Fibroblast of pulmonary artery (primary cell): ENCODE data around the gene MGAT4A.
A peak's percentile ranks its signal among the peaks of the same experiment; 100 is the strongest.

Experiments used
- DNase-seq: peaks from one replicate; pipeline ENCODE4 v3.0.0-alpha.2; 2010; ENCODE audit warnings: low read depth
- H3K4me3 ChIP-seq: replicated peaks from 2 replicates; pipeline ENCODE4 v1.5.1; 2011; ENCODE audit warnings: low read depth, mild to moderate bottlenecking, control low read depth, low read length, moderate library complexity
- CTCF ChIP-seq: IDR thresholded peaks from 2 replicates; pipeline ENCODE4 v1.5.1; 2011; ENCODE audit warnings: mild to moderate bottlenecking, control low read depth, low read length, inconsistent platforms; ENCODE audit errors: missing control alignments

Gene MGAT4A

DNA sequence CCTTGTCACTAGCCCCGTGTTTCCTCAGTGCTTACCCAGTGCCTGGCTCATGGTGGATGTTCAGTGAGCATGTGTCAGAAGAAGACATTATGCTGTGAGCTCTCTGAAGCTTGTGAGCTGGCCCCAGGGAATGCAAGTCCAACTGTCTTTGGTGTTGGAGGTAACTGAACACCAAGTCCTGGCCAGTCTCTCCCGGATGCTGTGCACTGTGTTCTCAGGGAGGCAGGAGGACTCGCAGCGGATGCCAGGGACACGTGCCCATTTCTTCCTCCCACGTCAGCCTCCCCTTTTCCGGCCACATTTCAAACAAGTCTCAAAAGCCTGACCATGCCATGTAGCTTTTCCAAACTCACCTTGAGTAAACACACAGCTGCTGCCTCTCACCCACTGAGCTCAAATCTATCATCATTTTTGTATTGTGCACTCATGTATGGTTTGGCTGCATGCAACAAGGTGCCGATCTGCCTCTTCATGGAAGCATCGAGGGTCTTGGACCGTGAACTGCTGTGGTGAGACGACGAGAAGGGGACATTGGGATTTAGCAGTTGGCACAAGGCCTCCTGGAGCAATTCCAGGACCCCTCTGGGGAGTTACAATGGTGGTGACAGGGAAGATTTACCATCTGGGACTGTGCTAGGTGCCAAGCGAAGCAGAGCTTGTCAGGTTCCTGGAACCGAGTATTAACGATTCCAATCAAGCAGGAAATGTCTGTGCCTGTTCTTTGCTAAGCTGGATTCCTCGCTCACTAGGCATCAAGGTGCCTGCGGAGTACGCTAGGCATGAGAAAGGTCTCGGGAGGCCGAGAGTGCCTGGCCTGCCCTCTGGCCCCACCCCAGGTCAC is 44.4 kb upstream of the MGAT4A start:
- TF ChIP-seq CTCF, result no peak
- peak; percentile 18 for DNase-seq
- no peak overlapping the region for H3K4me3 ChIP-seq

- no peak for DNase-seq
- TF ChIP-seq CTCF, result no peak
- no peak overlapping the region for H3K4me3 ChIP-seq
Measured at GRCh38 chr2:98773907-98774306, 43.0 kb upstream of the MGAT4A start.

DNA sequence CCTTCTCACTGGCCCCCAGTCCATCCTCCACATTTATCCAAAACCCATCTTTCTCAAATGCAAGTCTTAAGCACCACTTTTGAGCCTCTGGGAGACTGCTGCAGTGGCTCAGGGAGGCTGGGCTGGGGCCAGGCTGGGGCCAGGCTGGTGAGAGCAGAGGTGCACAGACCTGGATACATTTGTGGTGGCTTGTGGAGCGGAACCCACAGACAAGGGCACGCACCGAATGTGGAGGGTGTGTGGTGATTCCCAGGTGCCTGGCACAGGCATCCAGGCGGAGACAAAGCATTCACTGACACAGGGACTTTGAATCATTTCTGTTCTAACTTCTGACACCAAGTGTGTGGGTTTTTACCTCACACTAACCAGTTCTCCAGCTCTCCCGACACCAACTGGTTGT is 42.2 kb upstream of the MGAT4A start:
- no peak overlapping the region for H3K4me3 ChIP-seq
- no peak for TF ChIP-seq CTCF
- DNase-seq, result no peak

GRCh38 chr2:98772536-98772935 is 41.6 kb upstream of the MGAT4A start:
- H3K4me3 ChIP-seq, result no peak overlapping the region
- no peak for TF ChIP-seq CTCF

GRCh38 chr2:98771721-98772524 is 41.0 kb upstream of the MGAT4A start:
- H3K4me3 ChIP-seq, result peak overlapping the region; percentile 14
- DNase-seq, result peak; percentile 76
- TF ChIP-seq CTCF, result no peak

More at GRCh38 chr2:98772536-98772935, 41.6 kb upstream of the MGAT4A start:
- DNase-seq, result peak; percentile 63

GRCh38 chr2:98771264-98771663 is 40.3 kb upstream of the MGAT4A start:
- no peak for DNase-seq
- no peak overlapping the region for H3K4me3 ChIP-seq
- no peak for TF ChIP-seq CTCF
